HepG2 (cell line): ENCODE data around the gene GDF7.

ENCODE experiments used
- DNMT1 ChIP-seq: sonication (generic); formaldehyde crosslinking; IDR thresholded peaks from 2 replicates; pipeline ENCODE4 v1.5.1; 2020; ENCODE audit warnings: mild to moderate bottlenecking, missing genetic modification reagents
- JUN ChIP-seq: sonication (generic); formaldehyde crosslinking; IDR thresholded peaks from 2 replicates; pipeline ENCODE4 v1.4.0; 2020; ENCODE audit warnings: mild to moderate bottlenecking, missing genetic modification reagents
- TCF7 ChIP-seq: sonication (generic); IDR thresholded peaks from 2 replicates; pipeline ENCODE4 v1.6.1; 2016; ENCODE audit warnings: antibody characterized with exemption, low read depth
- TFE3 ChIP-seq: IDR thresholded peaks from 2 replicates; pipeline ENCODE4 v1.6.1; 2016
- THAP11 ChIP-seq: IDR thresholded peaks from 2 replicates; pipeline ENCODE4 v1.6.1; 2016; ENCODE audit warnings: missing biosample characterization, missing genetic modification reagents

GRCh38 chr2:20619624-20620024 is 47.3 kb upstream of the GDF7 start:
- TF ChIP-seq TFE3 (CRISPR knock-in tag): no peak
- no peak for TF ChIP-seq DNMT1 (CRISPR knock-in tag)
- TF ChIP-seq JUN (CRISPR knock-in tag): no peak
- no peak for TF ChIP-seq THAP11 (CRISPR knock-in tag)
- no peak for TF ChIP-seq TCF7
